ENCODE measurements around the gene TP53TG5. TPM values are rescaled to one million over a fixed set of nuclear protein-coding genes. Genes with fewer than 3 reads are reported as not detected.

TP53TG5 gene
- total RNA-seq, 1 donor from 2014 or later: not detected

DNA sequence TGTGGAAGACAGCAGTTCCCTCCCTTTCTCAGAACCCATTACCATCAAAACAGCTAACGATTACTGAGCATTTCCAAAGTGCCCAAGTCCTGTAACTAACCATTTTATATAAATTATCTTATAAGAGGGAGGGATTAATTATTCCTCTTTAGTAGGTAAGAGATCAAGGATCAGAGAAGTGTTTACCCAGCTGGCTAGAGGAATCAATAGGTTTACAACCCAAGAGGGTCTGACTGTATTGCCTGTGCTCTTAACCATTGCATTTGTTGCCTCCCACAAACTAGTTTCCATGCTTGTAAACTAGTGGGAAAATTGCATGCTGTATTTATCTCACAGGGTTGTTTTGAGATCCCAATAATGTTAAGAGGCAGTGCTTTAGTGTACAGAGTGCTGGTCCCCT lies 26.3 kb upstream of the TP53TG5 start:
- no peak overlapping the region for H3K4me2 ChIP-seq (ENCODE audit: low read length)
- H3K36me3 Mint-ChIP-seq (ENCODE audit: low read depth, unreplicated experiment): peaks cover 13% of the 10 kb centered on the region
- H3K36me3 ChIP-seq (ENCODE audit: insufficient read depth, low read length): no peaks in the 10 kb centered on the region
- H3K4me1 ChIP-seq (ENCODE audit: insufficient read depth, low read length): peaks cover 16% of the 10 kb centered on the region
- H3K27ac ChIP-seq (ENCODE audit: low read depth, low read length): no peak overlapping the region
- peaks cover 6% of the 10 kb centered on the region for H3K9me3 ChIP-seq (ENCODE audit: insufficient read depth, low read depth, low read length)
- DNase-seq (ENCODE audit: low read depth) (no peak), FAIRE-seq (no peak)
- peaks cover 8% of the 10 kb centered on the region for H3K27me3 Mint-ChIP-seq (ENCODE audit: low read depth, unreplicated experiment)
- peak overlapping the region; percentile 43 for H3K4me3 Mint-ChIP-seq (ENCODE audit: unreplicated experiment)
- no peak overlapping the region for H3K9ac ChIP-seq (ENCODE audit: low read length)
- no peak overlapping the region for H3K4me3 ChIP-seq (ENCODE audit: insufficient read depth, low read depth, low read length)
- H3K79me2 ChIP-seq (ENCODE audit: insufficient read depth, low read length): no peaks in the 10 kb centered on the region
- no peak overlapping the region for H2AFZ ChIP-seq (ENCODE audit: low read depth, low read length)
- H4K20me1 ChIP-seq (ENCODE audit: insufficient read depth, low read length): peaks cover 6% of the 10 kb centered on the region
- H3K9me3 Mint-ChIP-seq (ENCODE audit: unreplicated experiment): peaks cover 12% of the 10 kb centered on the region
- no peak overlapping the region for H3K27ac Mint-ChIP-seq (ENCODE audit: unreplicated experiment)
- H3K4me1 Mint-ChIP-seq (ENCODE audit: low read depth, unreplicated experiment): no peaks in the 10 kb centered on the region
- TF ChIP-seq CTCF (IDR thresholded peaks at IDR 0.05; ENCODE audit: insufficient read depth, low read depth, low read length) (no peak), EZH2 (IDR thresholded peaks at IDR 0.05; ENCODE audit: insufficient read depth, low read length) (no peak)
- H3K27me3 ChIP-seq (ENCODE audit: insufficient read depth, low read length): peaks cover 3% of the 10 kb centered on the region

GRCh38 chr20:45402946-45403345 lies 24.8 kb upstream of the TP53TG5 start:
- Histone ChIP-seq H4K20me1 (ENCODE audit: insufficient read depth, low read length) (peaks cover 6% of the 10 kb centered on the region), H3K27ac (ENCODE audit: low read depth, low read length) (no peak overlapping the region), H3K36me3 (ENCODE audit: insufficient read depth, low read length) (no peaks in the 10 kb centered on the region), H3K9me3 (ENCODE audit: insufficient read depth, low read depth, low read length) (peaks cover 6% of the 10 kb centered on the region), H2AFZ (ENCODE audit: low read depth, low read length) (no peak overlapping the region), H3K4me3 (ENCODE audit: insufficient read depth, low read depth, low read length) (no peak overlapping the region), H3K27me3 (ENCODE audit: insufficient read depth, low read length) (peaks cover 3% of the 10 kb centered on the region), H3K9ac (ENCODE audit: low read length) (no peak overlapping the region), H3K79me2 (ENCODE audit: insufficient read depth, low read length) (no peaks in the 10 kb centered on the region), H3K4me2 (ENCODE audit: low read length) (no peak overlapping the region), H3K4me1 (ENCODE audit: insufficient read depth, low read length) (peaks cover 16% of the 10 kb centered on the region)
- no peak for DNase-seq (ENCODE audit: low read depth)
- no peak overlapping the region for H3K4me3 Mint-ChIP-seq (ENCODE audit: unreplicated experiment)
- H3K36me3 Mint-ChIP-seq (ENCODE audit: low read depth, unreplicated experiment): peaks cover 13% of the 10 kb centered on the region
- no peaks in the 10 kb centered on the region for H3K4me1 Mint-ChIP-seq (ENCODE audit: low read depth, unreplicated experiment)
- peaks cover 7% of the 10 kb centered on the region for H3K27me3 Mint-ChIP-seq (ENCODE audit: low read depth, unreplicated experiment)
- FAIRE-seq: no peak
- no peak overlapping the region for H3K27ac Mint-ChIP-seq (ENCODE audit: unreplicated experiment)
- H3K9me3 Mint-ChIP-seq (ENCODE audit: unreplicated experiment): peaks cover 12% of the 10 kb centered on the region
- TF ChIP-seq EZH2 (IDR thresholded peaks at IDR 0.05; ENCODE audit: insufficient read depth, low read length): no peak
- no peak for TF ChIP-seq CTCF (IDR thresholded peaks at IDR 0.05; ENCODE audit: insufficient read depth, low read depth, low read length)

- Histone ChIP-seq H3K27ac (ENCODE audit: low read depth, low read length) (no peak overlapping the region), H3K9ac (ENCODE audit: low read length) (no peak overlapping the region), H3K27me3 (ENCODE audit: insufficient read depth, low read length) (peaks cover under 1% of the 10 kb centered on the region), H3K79me2 (ENCODE audit: insufficient read depth, low read length) (no peaks in the 10 kb centered on the region), H3K9me3 (ENCODE audit: insufficient read depth, low read depth, low read length) (peaks cover 6% of the 10 kb centered on the region), H3K4me3 (ENCODE audit: insufficient read depth, low read depth, low read length) (no peak overlapping the region), H3K4me1 (ENCODE audit: insufficient read depth, low read length) (peaks cover 2% of the 10 kb centered on the region), H4K20me1 (ENCODE audit: insufficient read depth, low read length) (no peaks in the 10 kb centered on the region), H3K36me3 (ENCODE audit: insufficient read depth, low read length) (no peaks in the 10 kb centered on the region), H2AFZ (ENCODE audit: low read depth, low read length) (no peak overlapping the region), H3K4me2 (ENCODE audit: low read length) (no peak overlapping the region)
- no peak for DNase-seq (ENCODE audit: low read depth)
- Mint-ChIP-seq H3K27ac (ENCODE audit: unreplicated experiment) (no peak overlapping the region), H3K4me1 (ENCODE audit: low read depth, unreplicated experiment) (no peaks in the 10 kb centered on the region), H3K27me3 (ENCODE audit: low read depth, unreplicated experiment) (peaks cover 5% of the 10 kb centered on the region), H3K4me3 (ENCODE audit: unreplicated experiment) (no peak overlapping the region), H3K9me3 (ENCODE audit: unreplicated experiment) (peaks cover 12% of the 10 kb centered on the region), H3K36me3 (ENCODE audit: low read depth, unreplicated experiment) (peaks cover 18% of the 10 kb centered on the region)
- TF ChIP-seq EZH2 (IDR thresholded peaks at IDR 0.05; ENCODE audit: insufficient read depth, low read length) (no peak), CTCF (IDR thresholded peaks at IDR 0.05; ENCODE audit: insufficient read depth, low read depth, low read length) (no peak)
- no peak for FAIRE-seq
Measured at GRCh38 chr20:45400346-45401031, 22.4 kb upstream of the TP53TG5 start.
